ENCODE data around the gene GPATCH1. TPM values are rescaled to one million over a fixed set of nuclear protein-coding genes. Genes with fewer than 3 reads are reported as not detected.

The GPATCH1 gene
- total and polyA plus RNA-seq, 2 of the 13 experiments (the other 11 are each of a cell fraction or from before 2014, with no cell fraction given), result 6.8 to 6.9 TPM

GRCh38 chr19:33100894-33101644, 20.1 kb downstream of the GPATCH1 start (continued):
- TF ChIP-seq GABPA (IDR thresholded peaks at IDR 0.05; ENCODE audit: low read depth, low read length) (no peak), GABPA (CRISPR knock-in tag; IDR thresholded peaks at IDR 0.05; ENCODE audit: low read depth) (no peak), MAFG (CRISPR knock-in tag; IDR thresholded peaks at IDR 0.05) (no peak), ZNF670 (CRISPR knock-in tag; IDR thresholded peaks at IDR 0.05; ENCODE audit: borderline replicate concordance) (no peak), ZBTB4 (CRISPR knock-in tag; IDR thresholded peaks at IDR 0.05; ENCODE audit: borderline replicate concordance) (no peak), FIP1L1 (IDR thresholded peaks at IDR 0.05; ENCODE audit: borderline replicate concordance, insufficient read depth, low read depth, low read length) (no peak), SP1 (IDR thresholded peaks at IDR 0.05) (no peak), SP1 (CRISPR knock-in tag; IDR thresholded peaks at IDR 0.05) (no peak), NR2C2 (CRISPR knock-in tag; IDR thresholded peaks at IDR 0.05; ENCODE audit: borderline replicate concordance) (peak; percentile 51; the same call in 1 of the 2 replicates), CCDC6 (CRISPR knock-in tag; IDR thresholded peaks at IDR 0.05) (no peak), ZBTB43 (CRISPR knock-in tag; conservative IDR thresholded peaks at IDR 0.05) (no peak), JUNB (CRISPR knock-in tag; IDR thresholded peaks at IDR 0.05; ENCODE audit: borderline replicate concordance) (0 out of 2 replicates have a peak, but pooled peaks have one; percentile 52), ZBTB42 (CRISPR knock-in tag; IDR thresholded peaks at IDR 0.05) (no peak), ZNF446 (CRISPR knock-in tag; IDR thresholded peaks at IDR 0.05) (no peak), ELK4 (CRISPR knock-in tag; IDR thresholded peaks at IDR 0.05; ENCODE audit: borderline replicate concordance) (no peak), YY1 (IDR thresholded peaks at IDR 0.05; ENCODE audit: insufficient read depth, insufficient replicate concordance, low read depth, low read length) (no peak), ATF7-NPFF (CRISPR knock-in tag; IDR thresholded peaks at IDR 0.05; ENCODE audit: low read depth) (no peak), ZHX1 (CRISPR knock-in tag; IDR thresholded peaks at IDR 0.05; ENCODE audit: low read depth) (no peak), SMAD1 (CRISPR knock-in tag; IDR thresholded peaks at IDR 0.05; ENCODE audit: borderline replicate concordance, low read depth) (no peak)
- TF ChIP-seq, protein P1, sequence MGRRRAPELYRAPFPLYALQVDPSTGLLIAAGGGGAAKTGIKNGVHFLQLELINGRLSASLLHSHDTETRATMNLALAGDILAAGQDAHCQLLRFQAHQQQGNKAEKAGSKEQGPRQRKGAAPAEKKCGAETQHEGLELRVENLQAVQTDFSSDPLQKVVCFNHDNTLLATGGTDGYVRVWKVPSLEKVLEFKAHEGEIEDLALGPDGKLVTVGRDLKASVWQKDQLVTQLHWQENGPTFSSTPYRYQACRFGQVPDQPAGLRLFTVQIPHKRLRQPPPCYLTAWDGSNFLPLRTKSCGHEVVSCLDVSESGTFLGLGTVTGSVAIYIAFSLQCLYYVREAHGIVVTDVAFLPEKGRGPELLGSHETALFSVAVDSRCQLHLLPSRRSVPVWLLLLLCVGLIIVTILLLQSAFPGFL (CRISPR knock-in tag; IDR thresholded peaks at IDR 0.05), result no peak
